Measurements from ENCODE around the gene TNFRSF4. TPM values are rescaled to one million over a fixed set of nuclear protein-coding genes. Genes with fewer than 3 reads are reported as not detected.

TNFRSF4 gene
- total and polyA plus RNA-seq, 2 of the 8 experiments (the other 6 are each of a cell fraction or from before 2014, with no cell fraction given) = 0.06 TPM; not detected in 1

GRCh38 chr1:1227386-1227785 lies 13.4 kb upstream of the TNFRSF4 start:
- Histone ChIP-seq H3K4me3 (ENCODE audit: extremely low read depth in 1 of 4, insufficient read depth in 2 of 4, low read depth in 3 of 4, low read length in 4 of 4) (no peak overlapping the region), H2BK120ac (replicated peaks; ENCODE audit: low read depth, low read length) (no peak overlapping the region), H3K79me2 (ENCODE audit: control insufficient read depth in 1 of 2, insufficient read depth in 2 of 2, low read length in 2 of 2) (peaks cover 6 to 39% of the 10 kb centered on the region in 2 experiments; a peak in 3 of 4 replicates), H4K8ac (ENCODE audit: extremely low read depth, insufficient read depth, low read length) (no peak overlapping the region), H2AK5ac (ENCODE audit: low read depth, low read length) (no peak overlapping the region), H4K5ac (ENCODE audit: insufficient read length, low read depth, low read length) (no peak overlapping the region), H3K4me1 (replicated peaks in 1 of 4; ENCODE audit: control insufficient read depth in 3 of 4, insufficient read depth in 4 of 4, low read length in 3 of 4) (peaks cover 0 to 3% (median 0%) of the 10 kb centered on the region in 4 experiments; a peak in 3 of 7 replicates), H3K9ac (replicated peaks in 1 of 4; ENCODE audit: extremely low read depth in 1 of 4, low read depth in 3 of 4, low read length in 3 of 4) (no peak overlapping the region), H3K23ac (ENCODE audit: insufficient read length) (no peak overlapping the region), H2BK15ac (ENCODE audit: low read length) (no peak overlapping the region), H2BK20ac (ENCODE audit: low read length) (no peak overlapping the region), H3K79me1 (ENCODE audit: low read depth, low read length) (peaks cover 37% of the 10 kb centered on the region), H3K27me3 (replicated peaks in 1 of 4; ENCODE audit: control insufficient read depth in 3 of 4, extremely low read depth in 1 of 4, insufficient read depth in 3 of 4, low read length in 3 of 4) (no peaks in the 10 kb centered on the region), H2AFZ (ENCODE audit: low read length) (no peak overlapping the region), H3K14ac (ENCODE audit: insufficient read length) (no peak overlapping the region), H3K9me3 (ENCODE audit: insufficient read depth in 2 of 2, low read depth in 1 of 2, low read length in 1 of 2) (no peaks in the 10 kb centered on the region), H3K27ac (ENCODE audit: low read depth, low read length) (no peak overlapping the region), H4K20me1 (replicated peaks in 1 of 2; ENCODE audit: control insufficient read depth in 1 of 2, insufficient read depth in 2 of 2, low read length in 2 of 2) (peaks cover 5 to 31% of the 10 kb centered on the region in 2 experiments), H3K4ac (replicated peaks; ENCODE audit: insufficient read length, low read depth, low read length) (no peak overlapping the region), H2BK12ac (ENCODE audit: low read depth, low read length) (no peak overlapping the region), H3K4me2 (ENCODE audit: insufficient read depth in 1 of 2, low read depth in 2 of 2, low read length in 2 of 2) (no peak overlapping the region), H3K56ac (replicated peaks; ENCODE audit: insufficient read length, low read depth, low read length) (no peak overlapping the region), H2BK5ac (ENCODE audit: low read depth, low read length) (no peak overlapping the region), H4K91ac (replicated peaks; ENCODE audit: insufficient read length, low read length) (no peak overlapping the region), H3K23me2 (ENCODE audit: low read depth, low read length) (peaks cover 7% of the 10 kb centered on the region), H3K18ac (ENCODE audit: extremely low read depth, low read length) (no peak overlapping the region), H3K36me3 (ENCODE audit: control insufficient read depth in 2 of 4, insufficient read depth in 4 of 4, low read length in 3 of 4) (peaks cover 4 to 25% (median 14%) of the 10 kb centered on the region in 4 experiments; a peak in 7 of 8 replicates)
- CTCF ChIA-PET (ENCODE audit: partially characterized antibody) = interaction anchor here (0.9 to 6.2 kb wide), 6 partner anchors 10 to 194 kb away, joined by 3 to 28 read pairs (median 4); no protein-coding TSS in a partner anchor
- DNase-seq (ENCODE audit: low read depth in 1 of 2, low spot score in 2 of 2) (no peak), FAIRE-seq (no peak)
- POLR2A ChIA-PET (ENCODE audit: partially characterized antibody) = interaction anchor here (0.6 to 3.1 kb wide), 5 partner anchors 10 to 168 kb away, joined by 3 to 15 read pairs (median 3); no protein-coding TSS in a partner anchor
- WGBS, 2 experiments (ENCODE audit: extremely low coverage in 1 of 2, insufficient coverage in 1 of 2, insufficient read length in 1 of 2, insufficient replicate concordance in 2 of 2, low coverage in 1 of 2, low lambda C conversion rate in 2 of 2, missing lambda C conversion rate in 1 of 2) = 95% methylated on average over 24 of the region's 25 CpGs; no CpG with 5 or more reads in 1 of the 2 experiments
- no peak for TF ChIP-seq EZH2 (IDR thresholded peaks at IDR 0.05; ENCODE audit: low read depth, low read length, severe bottlenecking)
- TF ChIP-seq CHD2 (IDR thresholded peaks at IDR 0.05; ENCODE audit: low read length) = no peak
- no peak for TF ChIP-seq CBX8 (IDR thresholded peaks at IDR 0.05; ENCODE audit: borderline replicate concordance, low read depth, low read length)
- no peak for TF ChIP-seq CHD1 (IDR thresholded peaks at IDR 0.05; ENCODE audit: low read depth, low read length)
- TF ChIP-seq TBP (IDR thresholded peaks at IDR 0.05; ENCODE audit: low read depth, low read length) = no peak
- no peak for TF ChIP-seq BACH1 (IDR thresholded peaks at IDR 0.05; ENCODE audit: low read length)
- no peak for TF ChIP-seq CBX5 (IDR thresholded peaks at IDR 0.05; ENCODE audit: low read depth, low read length)
- no peak for TF ChIP-seq ASH2L (IDR thresholded peaks at IDR 0.05; ENCODE audit: low read length)
- no peak for TF ChIP-seq YY1 (IDR thresholded peaks at IDR 0.05; ENCODE audit: low read depth, low read length)
- no peak for TF ChIP-seq ATF2 (IDR thresholded peaks at IDR 0.05; ENCODE audit: low read length)
